Nephron (organoid): ENCODE data around the gene MAML2.
A peak's percentile ranks its signal among the peaks of the same experiment; 100 is the strongest.

Experiments used
- H3K27ac Mint-ChIP-seq, 3 experiments: 2 replicates each; pipeline ENCODE4 v1.8.0; 2020; ENCODE audit warnings: mixed read lengths in 3 of 3, mild to moderate bottlenecking in 2 of 3, moderate library complexity in 1 of 3
- H3K27me3 Mint-ChIP-seq: 2 replicates; pipeline ENCODE4 v1.8.0; 2021; ENCODE audit warnings: low read depth, mild to moderate bottlenecking, moderate library complexity, mixed read lengths
- H3K36me3 Mint-ChIP-seq: 2 replicates; pipeline ENCODE4 v1.8.0; 2020; ENCODE audit warnings: low read depth, mixed read lengths
- H3K4me1 Mint-ChIP-seq: 2 replicates; pipeline ENCODE4 v1.8.0; 2020; ENCODE audit warnings: mixed read lengths
- H3K4me3 Mint-ChIP-seq, 3 experiments: 2 replicates each; pipeline ENCODE4 v1.8.0; 2020; ENCODE audit warnings: mild to moderate bottlenecking in 3 of 3, mixed read lengths in 3 of 3, moderate library complexity in 2 of 3
- H3K9me3 Mint-ChIP-seq: 2 replicates; pipeline ENCODE4 v1.8.0; 2020; ENCODE audit warnings: mixed read lengths
- CTCF ChIP-seq, 3 experiments: fragments of 200-600 bp; sonication (generic); IDR thresholded peaks; one replicate each; pipeline ENCODE4 v1.5.0; 2021; ENCODE audit warnings: antibody characterized with exemption in 3 of 3; ENCODE audit not compliant: unreplicated experiment in 3 of 3

Gene MAML2

GRCh38 chr11:96313163-96313562, 29.8 kb downstream of the MAML2 start:
- no peak for TF ChIP-seq CTCF (IDR thresholded peaks at IDR 0.05; ENCODE audit: unreplicated experiment in 3 of 3)
- no peaks in the 10 kb centered on the region for H3K27me3 Mint-ChIP-seq
- H3K4me3 Mint-ChIP-seq = no peak overlapping the region
- peaks cover 9% of the 10 kb centered on the region for H3K36me3 Mint-ChIP-seq
- H3K9me3 Mint-ChIP-seq = no peaks in the 10 kb centered on the region
- peaks cover 80% of the 10 kb centered on the region for H3K4me1 Mint-ChIP-seq
- peak overlapping the region in 2 of 3 experiments; percentile 48 to 79 for H3K27ac Mint-ChIP-seq

- H3K36me3 Mint-ChIP-seq = peaks cover 2% of the 10 kb centered on the region
- TF ChIP-seq CTCF (IDR thresholded peaks at IDR 0.05; ENCODE audit: unreplicated experiment in 3 of 3) = no peak
- no peaks in the 10 kb centered on the region for H3K27me3 Mint-ChIP-seq
- H3K4me3 Mint-ChIP-seq = no peak overlapping the region
- H3K9me3 Mint-ChIP-seq = no peaks in the 10 kb centered on the region
- peaks cover 80% of the 10 kb centered on the region for H3K4me1 Mint-ChIP-seq
- H3K27ac Mint-ChIP-seq = peak overlapping the region; percentile 76 to 92 (median 85)
These were observed 31.9 kb downstream of the MAML2 start for GRCh38 chr11:96311120-96311568.

GRCh38 chr11:96310236-96310635, 32.8 kb downstream of the MAML2 start:
- Mint-ChIP-seq H3K27ac (peak overlapping the region; percentile 76 to 93 (median 85)), H3K4me1 (peaks cover 83% of the 10 kb centered on the region), H3K27me3 (no peaks in the 10 kb centered on the region), H3K9me3 (no peaks in the 10 kb centered on the region), H3K36me3 (no peaks in the 10 kb centered on the region), H3K4me3 (no peak overlapping the region)
- no peak for TF ChIP-seq CTCF (IDR thresholded peaks at IDR 0.05; ENCODE audit: unreplicated experiment in 3 of 3)

GRCh38 chr11:96309643-96310017, 33.4 kb downstream of the MAML2 start:
- peak overlapping the region; percentile 21 to 98 (median 93) for H3K27ac Mint-ChIP-seq
- H3K9me3 Mint-ChIP-seq = no peaks in the 10 kb centered on the region
- TF ChIP-seq CTCF (IDR thresholded peaks at IDR 0.05; ENCODE audit: unreplicated experiment in 3 of 3) = no peak
- H3K4me1 Mint-ChIP-seq = peaks cover 79% of the 10 kb centered on the region
- H3K36me3 Mint-ChIP-seq = no peaks in the 10 kb centered on the region
- H3K27me3 Mint-ChIP-seq = no peaks in the 10 kb centered on the region
- H3K4me3 Mint-ChIP-seq = no peak overlapping the region

GRCh38 chr11:96309016-96309642, 33.9 kb downstream of the MAML2 start:
- H3K27ac Mint-ChIP-seq = peak overlapping the region; percentile 93 to 98 (median 96)
- H3K4me3 Mint-ChIP-seq = no peak overlapping the region
- TF ChIP-seq CTCF (IDR thresholded peaks at IDR 0.05; ENCODE audit: unreplicated experiment in 3 of 3) = no peak
- H3K36me3 Mint-ChIP-seq = no peaks in the 10 kb centered on the region
- H3K4me1 Mint-ChIP-seq = peaks cover 78% of the 10 kb centered on the region
- no peaks in the 10 kb centered on the region for H3K9me3 Mint-ChIP-seq
- no peaks in the 10 kb centered on the region for H3K27me3 Mint-ChIP-seq

- H3K27ac Mint-ChIP-seq = peak overlapping the region; percentile 93 to 98 (median 96)
- no peak for TF ChIP-seq CTCF (IDR thresholded peaks at IDR 0.05; ENCODE audit: unreplicated experiment in 3 of 3)
- no peaks in the 10 kb centered on the region for H3K27me3 Mint-ChIP-seq
- H3K4me1 Mint-ChIP-seq = peaks cover 77% of the 10 kb centered on the region
- H3K4me3 Mint-ChIP-seq = peak overlapping the region; percentile 60 to 71 (median 64)
- no peaks in the 10 kb centered on the region for H3K9me3 Mint-ChIP-seq
- no peaks in the 10 kb centered on the region for H3K36me3 Mint-ChIP-seq
These were observed 35.2 kb downstream of the MAML2 start for GRCh38 chr11:96307776-96308140.
